ENCODE results near the gene BOC. TPM values are rescaled to one million over a fixed set of nuclear protein-coding genes. Genes with fewer than 3 reads are reported as not detected.

The BOC gene
- polyA plus RNA-seq, 1 donor from 2014 or later, result 0.53 TPM

DNA sequence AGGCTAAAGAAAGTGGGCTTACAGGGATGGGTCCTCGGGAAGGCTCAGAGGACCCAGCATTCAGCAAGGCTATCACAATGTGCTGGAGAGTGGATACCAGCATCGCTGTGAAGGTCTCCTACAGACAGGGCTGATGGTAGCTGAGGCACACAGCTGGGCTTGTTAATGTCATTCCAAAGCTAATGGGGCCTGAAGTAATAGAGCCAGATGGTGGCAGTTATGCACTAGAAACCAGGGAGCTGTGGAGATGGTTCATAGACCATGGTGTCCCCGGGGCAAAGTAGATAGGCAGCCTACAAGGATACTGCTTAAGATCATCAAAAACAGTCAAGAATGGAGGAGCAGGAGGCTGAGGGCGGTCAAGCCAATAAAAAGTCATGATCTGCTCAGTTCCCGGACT, 24.8 kb upstream of the BOC start:
- no peak overlapping the region for H3K27ac ChIP-seq (ENCODE audit: low read length)
- H3K79me2 ChIP-seq (replicated peaks; ENCODE audit: insufficient read depth, low read length), result no peaks in the 10 kb centered on the region
- no peak overlapping the region for H3K4me3 ChIP-seq (ENCODE audit: low read length)
- no peak overlapping the region for H3K9ac ChIP-seq (ENCODE audit: low read length)
- H3K27me3 ChIP-seq (ENCODE audit: insufficient read depth, low read depth, low read length), result no peaks in the 10 kb centered on the region
- no peaks in the 10 kb centered on the region for H4K20me1 ChIP-seq (ENCODE audit: insufficient read depth)
- TF ChIP-seq SMC3 (conservative IDR thresholded peaks at IDR 0.05; ENCODE audit: poor library complexity), result no peak
- TF ChIP-seq EZH2 (IDR thresholded peaks at IDR 0.05; ENCODE audit: borderline replicate concordance, insufficient read depth, low read length, poor library complexity, severe bottlenecking), result no peak
- TF ChIP-seq MXI1 (conservative IDR thresholded peaks at IDR 0.05; ENCODE audit: poor library complexity, severe bottlenecking), result no peak
- TF ChIP-seq, protein P1, sequence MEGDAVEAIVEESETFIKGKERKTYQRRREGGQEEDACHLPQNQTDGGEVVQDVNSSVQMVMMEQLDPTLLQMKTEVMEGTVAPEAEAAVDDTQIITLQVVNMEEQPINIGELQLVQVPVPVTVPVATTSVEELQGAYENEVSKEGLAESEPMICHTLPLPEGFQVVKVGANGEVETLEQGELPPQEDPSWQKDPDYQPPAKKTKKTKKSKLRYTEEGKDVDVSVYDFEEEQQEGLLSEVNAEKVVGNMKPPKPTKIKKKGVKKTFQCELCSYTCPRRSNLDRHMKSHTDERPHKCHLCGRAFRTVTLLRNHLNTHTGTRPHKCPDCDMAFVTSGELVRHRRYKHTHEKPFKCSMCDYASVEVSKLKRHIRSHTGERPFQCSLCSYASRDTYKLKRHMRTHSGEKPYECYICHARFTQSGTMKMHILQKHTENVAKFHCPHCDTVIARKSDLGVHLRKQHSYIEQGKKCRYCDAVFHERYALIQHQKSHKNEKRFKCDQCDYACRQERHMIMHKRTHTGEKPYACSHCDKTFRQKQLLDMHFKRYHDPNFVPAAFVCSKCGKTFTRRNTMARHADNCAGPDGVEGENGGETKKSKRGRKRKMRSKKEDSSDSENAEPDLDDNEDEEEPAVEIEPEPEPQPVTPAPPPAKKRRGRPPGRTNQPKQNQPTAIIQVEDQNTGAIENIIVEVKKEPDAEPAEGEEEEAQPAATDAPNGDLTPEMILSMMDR (IDR thresholded peaks at IDR 0.05; ENCODE audit: poor library complexity, severe bottlenecking), result no peak
- TF ChIP-seq POLR2AphosphoS5 (IDR thresholded peaks at IDR 0.05), result no peak
- TF ChIP-seq, protein P2, sequence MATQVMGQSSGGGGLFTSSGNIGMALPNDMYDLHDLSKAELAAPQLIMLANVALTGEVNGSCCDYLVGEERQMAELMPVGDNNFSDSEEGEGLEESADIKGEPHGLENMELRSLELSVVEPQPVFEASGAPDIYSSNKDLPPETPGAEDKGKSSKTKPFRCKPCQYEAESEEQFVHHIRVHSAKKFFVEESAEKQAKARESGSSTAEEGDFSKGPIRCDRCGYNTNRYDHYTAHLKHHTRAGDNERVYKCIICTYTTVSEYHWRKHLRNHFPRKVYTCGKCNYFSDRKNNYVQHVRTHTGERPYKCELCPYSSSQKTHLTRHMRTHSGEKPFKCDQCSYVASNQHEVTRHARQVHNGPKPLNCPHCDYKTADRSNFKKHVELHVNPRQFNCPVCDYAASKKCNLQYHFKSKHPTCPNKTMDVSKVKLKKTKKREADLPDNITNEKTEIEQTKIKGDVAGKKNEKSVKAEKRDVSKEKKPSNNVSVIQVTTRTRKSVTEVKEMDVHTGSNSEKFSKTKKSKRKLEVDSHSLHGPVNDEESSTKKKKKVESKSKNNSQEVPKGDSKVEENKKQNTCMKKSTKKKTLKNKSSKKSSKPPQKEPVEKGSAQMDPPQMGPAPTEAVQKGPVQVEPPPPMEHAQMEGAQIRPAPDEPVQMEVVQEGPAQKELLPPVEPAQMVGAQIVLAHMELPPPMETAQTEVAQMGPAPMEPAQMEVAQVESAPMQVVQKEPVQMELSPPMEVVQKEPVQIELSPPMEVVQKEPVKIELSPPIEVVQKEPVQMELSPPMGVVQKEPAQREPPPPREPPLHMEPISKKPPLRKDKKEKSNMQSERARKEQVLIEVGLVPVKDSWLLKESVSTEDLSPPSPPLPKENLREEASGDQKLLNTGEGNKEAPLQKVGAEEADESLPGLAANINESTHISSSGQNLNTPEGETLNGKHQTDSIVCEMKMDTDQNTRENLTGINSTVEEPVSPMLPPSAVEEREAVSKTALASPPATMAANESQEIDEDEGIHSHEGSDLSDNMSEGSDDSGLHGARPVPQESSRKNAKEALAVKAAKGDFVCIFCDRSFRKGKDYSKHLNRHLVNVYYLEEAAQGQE (IDR thresholded peaks at IDR 0.05; ENCODE audit: borderline replicate concordance), result no peak
- no peaks in the 10 kb centered on the region for H3K9me3 ChIP-seq (ENCODE audit: low read length)
- no peak overlapping the region for H2AFZ ChIP-seq (ENCODE audit: low read depth, low read length)
- no peaks in the 10 kb centered on the region for H3K9me2 ChIP-seq (ENCODE audit: insufficient read depth, low read length)
- H3K36me3 ChIP-seq (ENCODE audit: insufficient read depth, low read length), result no peaks in the 10 kb centered on the region
- H3F3A ChIP-seq (ENCODE audit: insufficient read depth, low read length, poor library complexity, severe bottlenecking), result no peaks in the 10 kb centered on the region
- no peak overlapping the region for H3K4me2 ChIP-seq (ENCODE audit: low read length)

DNA sequence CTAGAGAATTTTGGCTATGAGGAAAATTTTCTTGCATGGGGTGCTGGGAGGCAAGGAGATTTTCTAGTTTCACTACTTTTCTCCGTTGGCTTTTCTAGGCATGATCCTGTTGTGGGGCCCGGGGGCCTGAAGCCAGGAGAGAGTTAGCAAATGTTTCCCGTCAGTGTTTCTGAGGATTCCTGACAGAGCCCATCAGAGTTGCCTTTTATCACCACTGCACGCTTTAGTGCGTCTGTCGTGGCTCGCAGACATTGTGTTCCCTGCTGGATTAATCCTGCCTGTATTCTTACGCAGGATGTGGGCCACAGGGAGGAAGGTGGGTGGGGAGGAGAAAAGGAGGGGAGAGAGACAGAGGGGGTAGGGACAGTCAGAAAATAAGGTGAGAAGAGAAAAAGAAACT, 18.1 kb upstream of the BOC start:
- Histone ChIP-seq H3K4me3 (ENCODE audit: low read length) (no peak overlapping the region), H3K9me3 (ENCODE audit: low read length) (no peaks in the 10 kb centered on the region), H3K79me2 (replicated peaks; ENCODE audit: insufficient read depth, low read length) (no peaks in the 10 kb centered on the region), H3K9me2 (ENCODE audit: insufficient read depth, low read length) (no peaks in the 10 kb centered on the region), H3K36me3 (ENCODE audit: insufficient read depth, low read length) (no peaks in the 10 kb centered on the region), H3K27ac (ENCODE audit: low read length) (no peak overlapping the region), H3K4me2 (ENCODE audit: low read length) (no peak overlapping the region), H3K27me3 (ENCODE audit: insufficient read depth, low read depth, low read length) (no peaks in the 10 kb centered on the region), H3K9ac (ENCODE audit: low read length) (no peak overlapping the region), H4K20me1 (ENCODE audit: insufficient read depth) (no peaks in the 10 kb centered on the region), H2AFZ (ENCODE audit: low read depth, low read length) (no peak overlapping the region), H3F3A (ENCODE audit: insufficient read depth, low read length, poor library complexity, severe bottlenecking) (no peaks in the 10 kb centered on the region)
- TF ChIP-seq MXI1 (conservative IDR thresholded peaks at IDR 0.05; ENCODE audit: poor library complexity, severe bottlenecking) (no peak), POLR2AphosphoS5 (IDR thresholded peaks at IDR 0.05) (no peak), RAD21 (conservative IDR thresholded peaks at IDR 0.05) (no peak), TAF1 (IDR thresholded peaks at IDR 0.05; ENCODE audit: low read depth) (no peak), EP300 (conservative IDR thresholded peaks at IDR 0.05; ENCODE audit: poor library complexity, severe bottlenecking) (no peak), EZH2 (IDR thresholded peaks at IDR 0.05; ENCODE audit: borderline replicate concordance, insufficient read depth, low read length, poor library complexity, severe bottlenecking) (no peak), SMC3 (conservative IDR thresholded peaks at IDR 0.05; ENCODE audit: poor library complexity) (no peak)
- TF ChIP-seq, protein P2 (IDR thresholded peaks at IDR 0.05; ENCODE audit: borderline replicate concordance), result no peak
- TF ChIP-seq, protein P1 (IDR thresholded peaks at IDR 0.05; ENCODE audit: poor library complexity, severe bottlenecking), result no peak

All from neural cell (in vitro differentiated cells).